HuH-7.5 (cell line): Measurements from ENCODE around the gene KCND2.

ENCODE experiments used
- DNase-seq: peaks from one replicate; pipeline ENCODE4 v3.0.0; 2011; ENCODE audit warnings: low spot score

KCND2 gene

DNA sequence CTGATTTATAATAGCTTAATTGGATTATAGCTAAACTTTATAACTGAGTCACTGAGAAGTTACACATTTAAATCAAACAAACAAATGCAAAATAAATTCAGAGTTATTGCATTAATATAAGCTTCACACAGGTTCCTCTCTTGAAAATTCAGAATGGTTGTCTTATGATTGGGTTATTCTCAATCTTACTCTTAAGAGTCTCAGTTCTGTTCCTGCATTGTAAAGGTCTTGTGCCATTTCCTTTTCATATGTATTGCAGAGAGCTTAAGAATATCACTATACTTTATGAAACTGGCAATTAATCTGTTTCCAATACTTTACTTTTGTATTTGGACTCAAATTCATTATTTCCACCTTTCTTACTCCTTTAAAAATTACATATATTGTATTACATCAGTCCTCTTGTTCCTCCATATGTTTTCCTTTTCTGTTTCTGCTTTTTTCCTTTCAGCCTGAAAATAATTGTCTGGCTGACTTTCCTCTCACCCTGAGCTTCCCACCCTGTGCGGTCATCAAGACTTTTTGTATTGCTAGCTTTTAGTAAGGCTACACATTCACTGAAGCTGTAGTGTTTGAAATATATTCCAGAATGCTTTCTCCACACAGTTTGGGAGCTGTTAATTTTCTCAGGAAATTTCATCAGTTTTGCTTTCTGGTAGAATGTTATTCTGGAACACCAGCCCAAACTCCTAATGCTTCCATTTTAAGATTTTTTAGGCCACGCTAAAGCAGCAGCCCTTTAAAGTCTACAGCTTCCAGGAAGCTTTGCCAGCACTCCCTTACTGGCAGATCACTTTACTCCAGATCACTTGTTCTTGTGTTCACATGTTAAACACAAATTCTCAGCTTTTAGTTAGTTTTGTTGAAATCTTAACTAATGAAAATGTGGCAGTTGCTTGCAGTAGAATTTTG lies 139.4 kb downstream of the KCND2 start:
- DNase-seq = no peak

DNA sequence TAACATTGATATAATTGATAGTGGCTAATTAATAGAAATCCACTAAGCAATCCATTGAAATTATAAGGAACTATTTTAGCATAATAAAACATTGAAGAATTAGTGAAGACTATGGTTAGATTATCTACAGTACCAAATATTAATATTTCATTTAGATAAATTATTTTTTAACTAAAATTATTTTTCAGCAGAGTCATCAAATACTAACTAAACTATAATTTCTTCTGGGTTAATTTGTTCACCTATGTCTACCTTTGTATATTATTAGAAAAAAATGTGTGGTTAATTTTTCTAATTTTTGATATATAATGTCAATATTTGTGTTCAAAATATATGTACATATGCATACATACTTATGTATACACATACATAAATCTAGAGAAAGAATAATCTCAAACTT lies 140.2 kb downstream of the KCND2 start:
- no peak for DNase-seq

DNA sequence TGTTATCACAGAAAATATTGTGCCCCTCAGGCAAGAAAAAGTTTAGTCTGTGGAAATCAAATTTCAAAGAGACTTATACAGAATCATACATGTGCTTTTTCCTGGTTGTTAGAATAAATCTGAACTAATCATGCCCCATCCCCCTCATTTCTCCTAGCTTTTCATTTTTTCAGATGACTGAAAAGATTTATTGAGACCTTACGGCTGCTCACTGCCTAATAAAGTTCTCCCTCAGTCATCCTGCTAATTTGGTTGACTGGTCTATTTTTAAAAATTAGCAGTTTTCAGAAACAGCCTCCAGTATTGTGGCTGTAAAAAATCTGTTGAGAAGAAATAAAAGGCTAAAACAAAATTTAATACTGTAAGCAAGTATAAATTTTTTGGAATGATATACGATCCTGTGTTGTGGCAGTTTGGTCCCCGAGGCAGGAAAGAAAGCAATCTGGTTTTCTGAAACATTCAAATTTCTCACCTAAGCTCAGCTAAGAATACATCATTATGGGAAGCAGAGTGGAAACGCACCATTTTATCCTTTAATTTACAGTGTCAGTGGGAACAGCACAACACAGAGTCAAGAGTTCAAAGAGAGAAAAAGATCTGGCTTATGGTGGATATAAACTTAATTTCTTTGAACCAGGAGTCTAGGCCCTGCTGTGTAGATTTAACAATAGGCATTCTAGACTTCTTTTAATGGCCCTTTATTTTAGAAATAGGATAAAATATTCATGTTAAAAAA lies 144.4 kb downstream of the KCND2 start:
- no peak for DNase-seq

DNA sequence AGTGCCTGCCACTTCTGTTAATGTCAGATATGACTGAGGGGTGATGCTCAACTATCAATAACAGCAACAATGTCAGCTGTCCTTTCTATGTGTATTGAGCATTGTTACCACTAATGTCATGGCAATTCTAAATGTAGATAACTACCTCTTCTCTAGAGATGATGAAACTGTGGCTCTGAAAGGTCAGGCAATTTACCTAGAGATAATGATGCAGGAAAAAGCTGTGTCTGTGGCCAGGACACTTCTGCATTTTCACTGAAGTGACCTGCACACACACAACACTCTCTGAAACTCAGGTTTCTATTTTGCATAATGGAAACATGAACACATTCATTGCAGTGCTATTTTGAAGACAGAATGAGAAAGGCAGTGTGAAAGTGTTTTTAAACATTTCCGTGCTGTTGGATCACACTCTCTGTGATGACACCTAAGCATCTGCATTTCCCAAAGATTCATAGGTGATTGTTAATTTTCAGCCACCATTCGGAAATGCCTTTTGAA lies 148.2 kb downstream of the KCND2 start:
- no peak for DNase-seq

DNA sequence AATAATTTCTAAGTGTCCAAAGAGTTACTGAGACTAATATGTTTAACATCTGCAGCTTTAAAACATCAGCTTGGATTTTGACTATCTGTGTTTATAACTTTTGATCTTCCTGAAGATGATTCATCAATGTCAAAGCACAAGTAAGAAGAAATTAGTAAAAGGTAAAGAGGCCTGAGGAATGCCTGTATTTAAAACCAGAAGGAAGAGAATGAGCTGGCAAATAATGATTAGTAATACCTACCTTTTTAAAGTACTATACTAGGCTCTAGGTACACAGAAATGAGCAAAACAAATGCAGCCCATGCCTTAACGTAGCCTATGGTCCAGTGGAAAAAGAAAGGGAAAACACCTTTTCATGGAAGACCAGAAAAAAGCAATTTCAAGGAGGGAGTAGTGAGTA lies 158.0 kb downstream of the KCND2 start:
- no peak for DNase-seq

DNA sequence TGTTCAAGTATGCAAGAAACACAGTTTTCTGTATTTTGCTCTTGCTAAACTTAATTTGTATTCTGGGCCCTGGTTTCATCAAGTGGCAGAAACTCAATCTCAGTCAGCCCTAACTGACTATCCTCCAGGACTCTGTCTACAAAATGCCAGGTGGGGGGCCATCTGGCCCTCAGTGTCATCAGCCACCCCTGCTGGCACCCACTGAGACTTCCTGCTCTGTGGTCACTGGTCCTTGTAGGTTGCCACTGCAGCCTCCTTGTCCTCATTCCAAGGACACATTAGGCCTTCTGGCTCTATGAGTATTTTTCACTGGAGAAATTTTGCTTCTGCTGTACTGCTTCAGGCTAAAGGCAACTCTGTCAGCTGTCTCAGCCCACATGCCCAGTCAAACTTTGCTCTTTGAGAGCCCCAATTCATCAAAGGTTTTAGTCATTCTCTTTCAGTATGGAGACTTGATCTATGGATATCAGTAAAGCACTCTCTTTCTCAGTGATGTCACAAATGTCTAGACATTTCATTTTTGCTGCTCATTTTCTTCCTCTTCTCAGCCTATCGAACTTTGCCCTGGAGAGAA lies 163.6 kb downstream of the KCND2 start:
- DNase-seq = no peak

DNA sequence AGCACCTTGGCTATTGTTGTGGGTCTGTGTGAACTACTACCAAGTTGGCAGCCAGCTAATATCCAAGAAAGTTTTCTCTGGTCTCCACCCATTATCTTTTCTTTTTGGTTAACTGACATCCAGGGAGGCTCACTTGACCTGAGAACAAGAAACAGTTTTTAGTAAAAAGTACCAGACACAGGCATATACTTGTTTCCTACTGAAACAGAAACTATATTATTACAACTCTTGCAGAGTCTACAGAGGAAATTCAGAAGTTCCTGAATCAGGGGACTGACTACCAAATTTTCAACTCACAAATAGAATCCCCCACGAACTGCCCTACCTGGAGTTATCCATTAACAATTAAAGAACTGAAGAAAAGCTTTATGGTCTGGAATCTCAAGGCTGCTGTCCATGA lies 168.9 kb downstream of the KCND2 start:
- DNase-seq = no peak

DNA sequence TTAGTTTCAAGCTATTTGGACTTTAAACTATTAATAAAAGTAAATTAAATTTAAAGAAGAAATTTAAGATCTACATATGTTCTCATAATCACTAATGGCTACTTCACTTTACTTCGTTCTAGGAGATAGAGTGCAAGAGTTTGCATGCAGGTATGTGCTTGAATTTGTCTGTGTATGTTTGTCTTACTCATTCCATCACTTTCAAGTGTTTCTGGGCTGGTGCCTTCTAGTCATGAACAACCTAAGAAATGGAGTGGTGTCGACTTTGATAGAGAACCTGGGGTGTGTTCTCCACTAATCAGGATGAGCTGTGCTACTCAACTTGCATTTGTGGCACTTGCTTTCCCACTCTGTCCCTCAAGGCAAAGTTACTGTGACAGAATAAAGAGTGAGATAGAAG lies 169.9 kb downstream of the KCND2 start:
- DNase-seq = no peak

DNA sequence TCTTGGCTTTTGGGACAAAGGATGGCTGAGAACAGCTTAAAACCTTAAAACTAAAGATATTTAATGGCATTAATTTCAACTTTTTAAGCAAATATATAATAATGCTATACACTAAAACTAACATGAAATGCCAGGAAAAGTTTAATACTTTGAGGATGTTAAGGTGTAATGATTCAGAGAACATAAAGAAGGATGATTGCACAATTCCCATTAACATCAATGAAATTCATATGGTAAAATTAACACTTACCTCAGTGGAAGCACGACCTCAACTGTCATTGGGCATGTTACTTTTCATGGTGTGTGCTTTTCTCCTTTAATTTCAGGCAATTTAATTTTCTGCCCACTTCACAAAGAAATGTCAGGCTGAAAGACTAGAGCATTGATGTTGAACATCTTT lies 171.7 kb downstream of the KCND2 start:
- DNase-seq = no peak

DNA sequence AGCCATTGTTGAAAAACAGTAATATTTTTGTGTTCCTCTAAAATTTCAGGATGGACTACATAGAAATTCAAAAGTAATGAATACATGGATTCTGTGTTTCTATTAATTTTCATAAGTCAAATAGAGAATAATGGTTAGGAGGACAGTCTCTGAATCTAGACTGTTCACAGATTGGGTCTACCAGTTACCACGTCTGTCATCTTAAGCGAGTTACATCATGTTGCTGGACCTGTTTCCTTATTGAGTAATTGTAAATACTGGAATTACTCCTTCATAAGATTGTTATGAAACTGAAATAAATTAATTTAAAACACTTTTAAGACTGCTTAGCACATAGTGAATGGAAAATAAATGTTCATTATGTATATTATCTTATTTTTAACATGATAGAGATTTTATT lies 172.3 kb downstream of the KCND2 start:
- no peak for DNase-seq

DNA sequence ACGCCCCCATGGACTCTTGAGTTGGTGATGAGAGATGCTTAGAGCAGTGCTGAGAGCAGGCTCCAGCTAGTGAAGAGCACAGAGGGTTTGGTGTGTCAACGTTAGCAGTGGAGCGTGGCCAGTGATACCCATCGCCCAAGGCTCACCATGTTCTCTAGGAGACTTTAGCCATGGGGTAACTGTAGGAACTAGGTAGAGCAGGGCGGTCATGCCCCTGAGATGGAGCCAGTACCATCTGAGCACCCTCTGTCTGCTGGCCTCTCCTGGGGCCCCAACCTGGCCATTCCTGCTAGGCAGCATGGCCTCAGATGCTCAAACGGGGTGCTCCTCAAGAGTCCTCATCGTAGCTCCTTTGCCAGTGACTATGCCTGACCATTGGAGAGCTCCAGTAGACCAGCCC lies 179.7 kb downstream of the KCND2 start:
- no peak for DNase-seq

DNA sequence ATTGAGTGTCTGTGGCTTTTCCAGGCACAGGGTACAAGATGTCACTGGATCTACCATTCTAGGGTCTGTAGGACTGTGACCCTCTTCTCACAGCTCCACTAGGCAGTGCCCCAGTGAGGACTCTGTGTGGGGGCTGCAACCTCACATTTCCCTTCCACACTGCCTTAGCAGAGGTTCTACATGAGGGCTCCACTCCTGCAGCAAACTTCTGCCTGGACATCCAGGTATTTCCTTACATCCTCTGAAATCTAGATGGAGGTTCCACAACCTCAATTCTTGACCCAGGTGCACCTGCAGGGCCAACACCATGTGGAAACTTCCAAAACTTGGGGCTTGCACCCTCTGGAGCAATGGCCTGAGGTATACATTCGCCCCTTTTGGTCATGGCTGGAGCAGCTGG lies 183.7 kb downstream of the KCND2 start:
- no peak for DNase-seq

DNA sequence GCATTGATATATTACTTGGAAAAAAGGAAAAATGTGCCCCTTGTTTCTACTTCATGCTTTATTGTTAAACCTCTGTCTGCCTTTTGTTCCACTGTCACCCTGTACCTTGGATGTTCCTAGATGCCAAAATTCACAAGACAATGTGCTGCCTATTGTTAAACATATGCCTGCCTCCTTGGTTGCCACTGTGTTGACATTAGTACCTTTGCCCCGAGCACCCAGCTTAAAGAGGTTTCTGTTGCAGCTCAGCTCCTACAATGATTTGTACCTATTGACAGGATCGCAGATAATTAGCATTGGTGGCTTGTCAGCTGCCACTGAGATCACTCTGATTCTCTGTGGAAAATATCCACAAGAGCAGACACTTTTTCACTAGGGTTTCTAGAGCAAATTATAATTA lies 188.0 kb downstream of the KCND2 start:
- no peak for DNase-seq

DNA sequence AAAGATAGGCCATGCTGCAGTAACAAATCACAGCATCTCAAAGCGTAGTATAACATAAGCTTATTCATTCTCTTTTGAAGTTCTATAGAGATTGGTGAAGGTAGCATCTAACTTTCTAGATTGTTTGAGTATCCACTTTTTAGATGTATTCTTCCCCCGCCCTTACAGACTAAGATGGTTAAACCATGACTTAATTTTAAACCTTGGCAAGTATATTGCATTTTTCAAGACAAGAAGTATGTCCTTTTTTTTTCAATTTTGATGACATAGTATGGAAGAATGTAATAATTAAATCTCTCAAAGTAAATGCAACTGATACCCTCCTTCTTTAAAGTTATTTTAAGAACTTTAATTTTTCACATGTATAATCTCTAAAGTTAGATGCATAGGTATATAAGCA lies 190.0 kb downstream of the KCND2 start:
- DNase-seq = no peak

DNA sequence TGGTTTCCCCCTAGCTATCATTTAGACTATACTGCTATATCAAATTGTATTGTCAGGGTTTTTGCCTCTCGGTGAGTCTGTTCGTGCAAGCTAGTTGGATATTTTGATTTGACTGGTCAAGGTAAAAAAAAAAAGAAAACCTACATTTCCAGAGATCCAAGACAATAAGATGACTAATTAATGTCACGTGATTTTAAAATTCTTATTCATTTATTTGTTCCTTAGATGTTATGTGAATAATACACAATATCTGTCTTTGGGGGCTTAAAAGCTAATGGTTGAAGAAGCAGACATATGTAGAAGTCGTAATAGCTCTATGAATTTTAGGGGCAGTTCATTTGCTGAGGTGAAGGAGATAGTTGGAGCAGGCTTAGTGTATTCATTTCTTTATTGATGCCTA lies 191.1 kb downstream of the KCND2 start:
- DNase-seq = no peak

DNA sequence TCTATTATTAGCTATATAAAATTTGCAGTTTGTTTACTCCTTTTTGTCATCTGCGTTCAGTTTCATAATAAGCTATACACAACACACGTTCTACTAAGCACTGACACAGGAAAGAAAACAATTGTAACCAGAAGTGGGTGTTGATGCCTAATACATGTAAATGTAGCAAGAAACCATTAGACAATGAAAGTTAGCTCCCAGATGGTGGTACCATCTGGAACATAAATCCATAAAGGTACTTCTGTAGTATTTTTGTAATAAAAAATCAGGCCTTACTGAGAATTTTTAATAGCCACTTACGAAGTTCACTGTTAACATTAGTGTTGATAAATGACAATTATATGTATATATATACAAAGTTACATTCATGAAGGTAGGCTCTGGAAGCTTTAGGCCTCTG lies 194.7 kb downstream of the KCND2 start:
- DNase-seq = no peak

DNA sequence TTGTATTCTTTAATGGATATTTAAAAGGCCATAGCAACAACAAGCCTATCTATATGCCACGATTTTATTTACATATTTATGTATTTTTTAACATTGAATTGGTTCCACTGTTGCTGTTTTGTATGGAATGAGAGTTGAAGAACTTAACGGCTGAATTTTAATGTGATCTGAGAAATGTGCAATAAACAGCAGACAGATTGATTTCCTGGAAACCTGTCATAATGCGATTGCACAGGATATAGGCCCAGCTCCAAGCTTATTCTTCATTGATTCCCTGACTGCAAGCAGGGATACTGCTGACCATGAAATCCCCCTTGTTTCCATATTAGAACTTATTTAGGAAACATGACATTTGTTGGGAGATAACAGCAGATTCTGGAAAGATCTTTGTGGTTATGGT lies 195.6 kb downstream of the KCND2 start:
- no peak for DNase-seq

DNA sequence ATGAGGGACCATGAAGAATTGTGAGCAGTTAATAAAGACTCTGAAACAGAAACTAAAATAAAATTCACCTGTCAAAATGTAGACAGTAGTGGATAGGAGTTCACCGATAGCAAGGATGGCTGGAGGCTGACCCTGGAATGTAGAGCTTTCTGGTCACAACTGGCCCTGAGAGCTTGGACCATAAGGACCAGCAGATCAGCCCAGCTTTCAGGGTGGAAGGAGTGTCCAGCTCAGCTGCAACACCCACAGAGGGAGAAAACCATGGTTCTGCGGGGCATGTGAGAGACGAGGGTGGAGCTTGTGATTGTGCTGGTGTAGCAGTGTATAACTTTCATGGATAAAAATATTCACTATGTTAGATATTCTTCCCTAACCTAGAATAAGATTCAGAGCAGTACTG lies 199.9 kb downstream of the KCND2 start:
- DNase-seq = no peak

DNA sequence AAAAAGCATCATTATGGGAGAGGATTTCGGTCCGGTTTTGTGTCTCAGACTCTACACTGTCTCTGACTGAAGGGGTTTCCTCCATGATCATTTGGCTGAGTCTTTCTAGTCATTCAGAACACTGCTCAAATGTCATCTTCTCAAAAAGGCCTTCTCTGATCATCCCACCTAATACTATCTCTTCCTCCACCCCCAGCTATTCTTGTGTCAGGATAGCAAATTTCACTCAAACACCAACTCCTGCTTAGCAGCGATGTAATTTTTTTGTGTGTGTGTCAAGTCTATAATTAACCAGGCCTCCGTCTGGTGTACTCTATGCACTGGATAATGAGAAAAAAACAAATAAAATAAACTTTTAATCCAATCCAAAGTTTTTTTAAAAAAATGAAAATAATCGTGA lies 200.4 kb downstream of the KCND2 start:
- no peak for DNase-seq

DNA sequence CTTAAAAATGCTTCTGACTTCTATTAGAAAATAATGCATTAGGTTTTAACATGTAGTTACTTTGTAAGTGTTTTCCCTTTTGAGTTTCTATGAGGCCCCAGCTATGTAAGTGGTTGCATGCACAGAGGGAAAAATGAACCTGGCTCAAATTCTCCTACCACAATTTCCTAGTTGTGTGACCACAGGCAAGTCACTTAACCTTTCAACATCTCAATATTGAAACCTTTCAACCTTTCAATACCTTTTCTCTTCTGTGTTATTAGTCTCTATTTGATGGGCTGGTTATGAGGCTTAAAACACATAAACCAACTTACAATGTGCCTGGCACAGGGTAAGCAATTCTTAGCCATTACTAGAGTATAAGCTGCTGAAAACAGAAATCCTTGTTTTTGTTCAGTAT lies 203.0 kb downstream of the KCND2 start:
- no peak for DNase-seq

DNA sequence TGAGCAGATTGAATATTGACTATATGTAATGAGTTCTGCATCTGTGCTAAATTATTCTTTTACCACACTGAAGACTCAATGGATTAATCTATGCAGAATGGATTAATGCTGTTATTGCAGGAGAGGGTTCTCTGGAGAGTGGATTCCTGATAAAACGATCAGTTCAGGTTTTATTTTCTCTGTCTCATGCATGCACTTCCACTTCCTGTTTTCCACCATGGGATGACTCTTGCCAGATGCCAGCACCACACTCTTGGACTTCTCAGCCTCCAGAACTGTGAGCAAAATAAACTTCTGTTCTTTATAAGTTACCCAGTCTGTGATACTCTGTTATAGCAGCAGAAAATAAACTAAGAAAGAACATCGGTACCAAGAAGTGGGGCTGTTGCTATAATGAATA lies 207.5 kb downstream of the KCND2 start:
- DNase-seq = no peak

DNA sequence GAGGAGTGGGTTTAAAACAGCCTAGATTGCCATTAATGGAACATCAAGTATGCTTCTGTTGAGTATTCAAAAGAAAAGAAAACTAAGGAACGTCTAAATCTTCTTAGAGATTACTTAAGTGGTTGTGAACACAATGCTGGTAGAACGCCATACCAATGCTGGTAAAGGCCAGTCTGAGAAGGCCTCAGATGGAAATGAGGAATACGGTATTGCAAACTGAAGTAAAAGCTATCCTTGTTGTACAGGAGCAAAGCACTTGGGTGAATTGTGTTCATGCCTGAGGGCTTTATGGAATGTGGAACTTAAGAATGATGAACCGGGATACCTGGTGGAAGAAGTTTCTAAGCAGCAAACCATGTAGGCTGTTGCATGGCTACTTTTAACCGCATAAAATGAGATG lies 208.0 kb downstream of the KCND2 start:
- no peak for DNase-seq

DNA sequence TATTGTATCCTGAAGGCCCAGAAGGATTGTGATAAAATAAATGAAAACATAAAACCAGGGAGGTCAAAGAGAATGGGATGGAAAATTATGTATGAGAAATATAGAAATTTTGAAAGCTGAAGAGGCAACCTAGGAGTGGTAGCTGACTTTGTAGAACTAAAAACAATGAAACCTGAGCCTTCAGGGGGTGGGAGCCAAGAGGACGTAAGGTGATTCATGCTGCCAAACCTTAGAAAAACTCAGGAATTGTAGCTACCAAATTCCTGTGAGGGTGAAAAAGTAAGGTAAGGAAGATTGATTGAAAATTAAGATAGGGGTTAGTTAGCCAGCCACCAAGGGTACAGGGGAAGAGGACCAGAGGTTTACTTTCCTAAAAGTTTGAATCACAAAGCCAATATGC lies 213.2 kb downstream of the KCND2 start:
- no peak for DNase-seq
